Measurements from ENCODE around the gene MPC1L. TPM values are rescaled to one million over a fixed set of nuclear protein-coding genes. Genes with fewer than 3 reads are reported as not detected.
A peak's percentile ranks its signal among the peaks of the same experiment; 100 is the strongest.
"Not testable (repeated sequence)": the region's sequence is repeated elsewhere in the genome, so short reads cannot be mapped to it uniquely, and the experiment has no call there.

MPC1L gene
- total and polyA plus RNA-seq, 2 of the 4 experiments (the other 2 are of a cell fraction), result not detected

DNA sequence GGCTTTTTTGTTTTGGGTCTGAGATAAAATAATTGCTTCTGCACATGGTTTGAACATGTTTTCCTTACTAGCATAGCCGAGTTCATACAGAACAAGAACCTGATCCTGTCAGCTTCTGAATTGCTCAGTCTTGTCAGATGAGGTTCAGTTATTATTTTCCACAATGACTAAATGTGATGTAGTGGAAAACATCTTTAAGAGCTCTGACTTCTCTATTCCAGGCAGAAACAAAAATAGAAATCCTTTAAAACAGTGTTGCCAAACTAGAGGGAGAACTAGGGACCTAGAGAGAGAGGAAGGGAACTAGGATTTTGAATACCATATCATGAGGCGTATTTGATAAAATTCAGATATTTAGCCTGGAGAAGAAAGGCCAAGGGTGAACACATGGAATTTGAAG is 40.4 kb upstream of the MPC1L start:
- no peak for TF ChIP-seq CEBPB (IDR thresholded peaks at IDR 0.05; ENCODE audit: low read depth, low read length)
- no peak for TF ChIP-seq FOS (IDR thresholded peaks at IDR 0.05; ENCODE audit: low read depth, low read length)
- TF ChIP-seq MAFK (IDR thresholded peaks at IDR 0.05; ENCODE audit: low read depth, low read length), result no peak
- TF ChIP-seq, protein P1, sequence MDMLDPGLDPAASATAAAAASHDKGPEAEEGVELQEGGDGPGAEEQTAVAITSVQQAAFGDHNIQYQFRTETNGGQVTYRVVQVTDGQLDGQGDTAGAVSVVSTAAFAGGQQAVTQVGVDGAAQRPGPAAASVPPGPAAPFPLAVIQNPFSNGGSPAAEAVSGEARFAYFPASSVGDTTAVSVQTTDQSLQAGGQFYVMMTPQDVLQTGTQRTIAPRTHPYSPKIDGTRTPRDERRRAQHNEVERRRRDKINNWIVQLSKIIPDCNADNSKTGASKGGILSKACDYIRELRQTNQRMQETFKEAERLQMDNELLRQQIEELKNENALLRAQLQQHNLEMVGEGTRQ (IDR thresholded peaks at IDR 0.05; ENCODE audit: low read depth, low read length), result no peak
- H2BK5ac ChIP-seq (ENCODE audit: low read depth, low read length, poor library complexity, severe bottlenecking), result no peak overlapping the region
- H4K91ac ChIP-seq (ENCODE audit: insufficient read depth, low read depth, low read length), result no peak overlapping the region
- H3K9me3 ChIP-seq (ENCODE audit: control insufficient read depth, insufficient read depth, low read length), result no peaks in the 10 kb centered on the region
- WGBS, 2 experiments (ENCODE audit: extremely low coverage in 2 of 2, insufficient read length in 1 of 2), result no CpG with 5 or more reads among the region's 2 CpGs
- H3K27ac ChIP-seq (ENCODE audit: insufficient read depth, low read length), result no peak overlapping the region
- no peak overlapping the region for H2BK15ac ChIP-seq (ENCODE audit: low read depth, low read length)
- no peak overlapping the region for H2BK120ac ChIP-seq (ENCODE audit: low read depth, low read length)
- no peak overlapping the region for H4K8ac ChIP-seq (ENCODE audit: low read depth in 2 of 2, low read length in 2 of 2)
- H3K9me1 ChIP-seq (ENCODE audit: insufficient read depth, low read length), result 0 out of 2 replicates have a peak, but pooled peaks cover 4% of the 10 kb centered on the region
- H4K5ac ChIP-seq (ENCODE audit: low read depth, low read length), result no peak overlapping the region
- no peak overlapping the region for H3K4ac ChIP-seq (ENCODE audit: low read depth, low read length)
- H3K9ac ChIP-seq (ENCODE audit: low read depth, low read length), result no peak overlapping the region
- no peak overlapping the region for H2BK20ac ChIP-seq (ENCODE audit: low read depth, low read length)
- no peak overlapping the region for H3K14ac ChIP-seq (replicated peaks; ENCODE audit: low read depth, low read length)
- H3K4me2 ChIP-seq (ENCODE audit: low read depth, low read length), result no peak overlapping the region
- peaks cover 0 to 18% of the 10 kb centered on the region in 2 experiments; a peak in 2 of 4 replicates for H3K79me1 ChIP-seq (ENCODE audit: low read depth in 1 of 2, low read length in 2 of 2)
- no peak overlapping the region for H3K18ac ChIP-seq (ENCODE audit: low read depth, low read length)
- DNase-seq (peak; percentile 31), ATAC-seq (ENCODE audit: low read depth) (no peak)
- H2AFZ ChIP-seq (replicated peaks; ENCODE audit: low read length, poor library complexity), result no peak overlapping the region
- CTCF ChIA-PET, result interaction anchor here (0.6 kb wide), 1 partner anchor 31 kb away, joined by 3 read pairs; no protein-coding TSS in a partner anchor
- H3K56ac ChIP-seq (ENCODE audit: extremely low read depth, insufficient read depth, low read length), result no peak overlapping the region
- no peaks in the 10 kb centered on the region for H3K36me3 ChIP-seq (ENCODE audit: control insufficient read depth, insufficient read depth, low read length)
- H3K4me3 ChIP-seq (ENCODE audit: insufficient read depth, low read depth, low read length), result no peak overlapping the region
- no peak overlapping the region for H2AK5ac ChIP-seq (ENCODE audit: low read depth, low read length)
- no peaks in the 10 kb centered on the region for H3K4me1 ChIP-seq (ENCODE audit: control insufficient read depth, insufficient read depth, low read length)
- H3K27me3 ChIP-seq (ENCODE audit: control insufficient read depth, insufficient read depth, low read length), result no peaks in the 10 kb centered on the region
- in situ Hi-C loops (cut with MboI; ENCODE audit: low sequenced_read_pairs) (no loop called here), intact Hi-C loops (cut with micrococcal nuclease) (no loop called here), dilution Hi-C loops (cut with HindIII; ENCODE audit: low sequenced_read_pairs, unreplicated experiment) (no loop called here)
- peaks cover 22% of the 10 kb centered on the region for H4K20me1 ChIP-seq (ENCODE audit: insufficient read depth, low read length)
- POLR2A ChIA-PET (ENCODE audit: unreplicated experiment), result no interaction called here
- no peak overlapping the region for H3K23ac ChIP-seq (ENCODE audit: low read depth, low read length)
- BruUV-seq (replicated peaks), result no TSS peak
- no peak overlapping the region for H2AK9ac ChIP-seq (replicated peaks; ENCODE audit: low read depth, low read length, poor library complexity)

DNA sequence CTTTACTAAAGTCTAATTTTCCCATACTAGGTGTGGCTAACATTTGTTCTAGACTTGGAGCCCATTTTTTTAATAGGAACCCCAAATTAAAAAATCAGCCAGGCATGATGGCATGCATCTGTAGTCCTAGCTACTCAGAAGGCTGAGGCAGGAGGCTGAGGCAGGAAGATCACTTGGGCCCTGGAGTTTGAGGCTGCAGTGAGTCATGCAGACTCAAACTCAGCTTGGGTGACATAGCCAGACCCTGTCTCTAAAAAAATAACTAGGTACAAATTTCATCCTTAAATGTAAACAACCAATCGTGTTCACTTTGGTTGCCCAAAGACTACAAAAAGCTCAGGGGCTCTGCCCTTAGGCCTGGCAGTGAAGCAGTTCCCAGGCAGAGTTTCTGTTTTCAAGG is 35.6 kb upstream of the MPC1L start:
- CTCF ChIA-PET, result interaction anchor here (0.6 kb wide), 2 partner anchors 18 to 207 kb away, joined by 3 to 7 read pairs; no protein-coding TSS in a partner anchor
- H3K23ac ChIP-seq (ENCODE audit: low read depth, low read length); H3K27ac ChIP-seq (ENCODE audit: insufficient read depth, low read length); H3K14ac ChIP-seq (replicated peaks; ENCODE audit: low read depth, low read length); ATAC-seq (ENCODE audit: low read depth); H3K9ac ChIP-seq (ENCODE audit: low read depth, low read length); H3K27me3 ChIP-seq (ENCODE audit: control insufficient read depth, insufficient read depth, low read length); H2BK15ac ChIP-seq (ENCODE audit: low read depth, low read length); in situ Hi-C loops (cut with MboI; ENCODE audit: low sequenced_read_pairs); H3K56ac ChIP-seq (ENCODE audit: extremely low read depth, insufficient read depth, low read length); H2BK5ac ChIP-seq (ENCODE audit: low read depth, low read length, poor library complexity, severe bottlenecking); H2AK5ac ChIP-seq (ENCODE audit: low read depth, low read length); H2AK9ac ChIP-seq (replicated peaks; ENCODE audit: low read depth, low read length, poor library complexity); H2AFZ ChIP-seq (replicated peaks; ENCODE audit: low read length, poor library complexity); H2BK120ac ChIP-seq (ENCODE audit: low read depth, low read length); dilution Hi-C loops (cut with HindIII; ENCODE audit: low sequenced_read_pairs, unreplicated experiment); H3K4ac ChIP-seq (ENCODE audit: low read depth, low read length); H4K91ac ChIP-seq (ENCODE audit: insufficient read depth, low read depth, low read length); POLR2A ChIA-PET (ENCODE audit: unreplicated experiment); H3K9me1 ChIP-seq (ENCODE audit: insufficient read depth, low read length); H3K4me2 ChIP-seq (ENCODE audit: low read depth, low read length); H4K8ac ChIP-seq (ENCODE audit: low read depth in 2 of 2, low read length in 2 of 2); H3K4me1 ChIP-seq (ENCODE audit: control insufficient read depth, insufficient read depth, low read length); H3K18ac ChIP-seq (ENCODE audit: low read depth, low read length); H4K5ac ChIP-seq (ENCODE audit: low read depth, low read length); BruUV-seq (replicated peaks); H3K4me3 ChIP-seq (ENCODE audit: insufficient read depth, low read depth, low read length); H3K36me3 ChIP-seq (ENCODE audit: control insufficient read depth, insufficient read depth, low read length); H3K9me3 ChIP-seq (ENCODE audit: control insufficient read depth, insufficient read depth, low read length); DNase-seq; intact Hi-C loops (cut with micrococcal nuclease); H2BK20ac ChIP-seq (ENCODE audit: low read depth, low read length): not testable (repeated sequence)
- H3K79me1 ChIP-seq (ENCODE audit: low read depth in 1 of 2, low read length in 2 of 2), result peaks cover 0 to 13% of the 10 kb centered on the region in 2 experiments; a peak in 2 of 4 replicates
- H4K20me1 ChIP-seq (ENCODE audit: insufficient read depth, low read length), result peaks cover 14% of the 10 kb centered on the region; the same call in 1 of the 2 replicates
- WGBS, 2 experiments (ENCODE audit: extremely low coverage in 2 of 2, insufficient read length in 1 of 2), result 29% methylated on average over 1 of the region's 1 CpG; no CpG with 5 or more reads in 1 of the 2 experiments

Measured in IMR-90 (cell line).